Stimulated activated naive CD8-positive, alpha-beta T cell treated with anti-CD3 and anti-CD28 coated beads, Interleukin-15, Interleukin-2, amounts not matched to agents 100 U/mL and 50 U/mL, for 24 hours (primary cell): ENCODE measurements around the gene AFF1.
"Not testable (repeated sequence)": the region's sequence is repeated elsewhere in the genome, so short reads cannot be mapped to it uniquely, and the experiment has no call there.

Source experiments
- ATAC-seq: fragments of 150-1000 bp; cut with Tn5 transposase; one replicate; pipeline ENCODE4 v1.10.0; 2021
- DNase-seq: peaks from one replicate; pipeline ENCODE4 v3.0.0; 2021

Gene AFF1

DNA sequence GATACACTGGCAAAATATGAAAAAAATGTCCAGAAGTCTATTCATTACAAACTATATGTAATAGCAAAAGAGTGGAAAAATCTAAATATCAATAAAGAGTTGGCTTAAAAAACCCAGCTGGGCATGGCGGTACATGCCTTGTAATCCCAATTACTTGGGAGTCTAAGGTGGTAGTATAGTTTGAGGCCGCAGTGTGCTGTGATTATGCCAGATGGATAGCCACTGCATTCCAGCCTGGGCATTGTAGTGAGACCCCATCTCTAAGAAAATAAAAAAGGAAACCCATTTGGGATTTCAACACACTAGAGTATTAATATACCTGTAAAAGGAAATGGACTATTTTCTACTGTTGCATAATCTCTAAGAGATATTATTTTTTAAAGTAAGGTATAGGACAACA is 45.4 kb downstream of the AFF1 start:
- ATAC-seq, result no peak
- no peak for DNase-seq

DNA sequence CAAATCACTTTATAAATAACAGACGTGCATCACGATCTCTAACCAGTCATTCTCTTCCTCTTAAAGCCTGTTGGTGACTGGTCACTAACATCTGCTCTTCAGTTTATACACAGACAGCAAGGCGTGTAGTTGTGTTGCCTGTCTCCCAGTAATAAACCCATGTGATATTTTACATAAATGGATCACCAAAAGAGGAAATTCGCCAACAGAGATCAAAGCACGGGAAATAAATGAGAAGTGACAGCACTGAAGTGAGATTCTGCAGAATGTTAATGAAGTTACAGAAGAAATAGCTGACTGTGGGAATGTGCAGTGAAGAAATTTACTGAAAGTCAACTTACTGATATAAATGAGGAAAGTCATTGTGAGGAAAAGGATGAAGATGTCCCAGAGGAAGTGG is 47.0 kb downstream of the AFF1 start:
- DNase-seq (no peak), ATAC-seq (no peak)

DNA sequence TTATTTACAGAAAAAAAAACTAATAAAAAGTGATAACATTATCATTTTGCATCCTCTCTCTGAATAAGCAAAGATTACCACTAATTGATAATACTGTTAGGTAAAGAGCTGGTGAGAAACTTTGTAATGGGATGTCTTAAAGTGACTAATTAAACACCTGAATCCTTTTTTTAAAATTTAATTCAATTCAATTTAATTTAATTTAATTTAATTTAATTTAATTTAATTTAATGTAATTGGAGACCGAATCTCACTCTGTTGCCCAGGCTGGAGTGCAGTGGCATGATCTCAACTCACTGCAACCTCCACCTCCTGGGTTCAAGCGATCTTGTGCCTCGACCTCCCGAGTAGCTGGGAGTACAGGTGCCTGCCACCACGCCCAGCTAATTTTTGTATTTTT is 51.0 kb downstream of the AFF1 start:
- DNase-seq, ATAC-seq: not testable (repeated sequence)

DNA sequence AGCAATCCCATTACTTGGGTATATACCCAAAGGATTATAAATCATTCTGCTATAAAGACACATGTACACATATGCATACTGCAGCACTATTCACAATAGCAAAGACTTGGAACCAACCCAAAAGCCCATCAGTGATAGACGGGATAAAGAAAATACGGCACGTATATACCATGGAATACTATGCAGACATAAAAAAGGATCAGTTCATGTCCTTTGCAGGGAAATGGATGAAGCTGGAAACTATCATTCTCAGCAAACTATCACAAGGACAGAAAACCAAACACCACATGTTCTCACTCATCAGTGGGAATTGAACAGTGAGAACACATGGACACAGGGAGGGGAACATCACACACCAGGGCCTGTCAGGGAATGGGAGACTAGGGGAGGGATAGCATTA is 54.8 kb downstream of the AFF1 start:
- not testable (repeated sequence) for DNase-seq, ATAC-seq

DNA sequence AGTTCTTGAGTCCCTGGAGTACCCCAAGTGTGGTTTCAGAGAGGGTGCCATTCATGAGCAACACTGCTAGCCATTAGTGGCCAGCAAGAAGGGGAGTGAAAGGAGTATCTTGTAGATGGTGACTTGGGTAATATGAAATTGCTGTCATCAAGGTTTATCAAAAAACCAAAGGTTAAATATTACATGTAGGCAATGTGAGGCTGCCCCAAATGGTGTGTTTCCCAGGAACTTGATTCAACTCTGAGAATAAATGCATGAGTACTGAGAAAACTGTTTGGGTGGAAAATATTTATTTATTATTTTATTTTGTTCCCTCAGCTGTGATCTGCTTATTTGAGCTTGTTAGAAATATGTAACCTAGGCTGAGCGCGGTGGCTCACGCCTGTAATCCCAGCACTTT is 55.7 kb downstream of the AFF1 start:
- ATAC-seq (no peak), DNase-seq (no peak)

DNA sequence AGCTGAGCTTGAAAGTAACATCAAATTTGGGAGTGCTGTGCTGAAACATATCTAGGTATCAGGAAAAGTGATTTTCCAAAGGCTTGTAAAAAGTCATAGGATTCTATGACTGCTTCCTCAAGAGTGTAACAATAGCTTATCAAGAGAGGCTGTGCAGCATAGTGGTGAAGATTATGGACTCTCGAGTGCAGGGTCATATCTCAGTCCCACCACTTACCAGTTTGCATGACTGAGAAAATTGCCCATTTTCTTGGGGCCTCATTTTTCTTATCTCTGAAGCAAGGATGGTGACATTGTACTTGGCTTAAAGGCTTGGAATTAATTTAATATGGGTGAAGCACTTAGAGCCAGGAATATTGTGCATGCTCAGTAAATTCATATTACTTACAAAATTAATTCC is 57.2 kb downstream of the AFF1 start:
- DNase-seq (no peak), ATAC-seq (no peak)

DNA sequence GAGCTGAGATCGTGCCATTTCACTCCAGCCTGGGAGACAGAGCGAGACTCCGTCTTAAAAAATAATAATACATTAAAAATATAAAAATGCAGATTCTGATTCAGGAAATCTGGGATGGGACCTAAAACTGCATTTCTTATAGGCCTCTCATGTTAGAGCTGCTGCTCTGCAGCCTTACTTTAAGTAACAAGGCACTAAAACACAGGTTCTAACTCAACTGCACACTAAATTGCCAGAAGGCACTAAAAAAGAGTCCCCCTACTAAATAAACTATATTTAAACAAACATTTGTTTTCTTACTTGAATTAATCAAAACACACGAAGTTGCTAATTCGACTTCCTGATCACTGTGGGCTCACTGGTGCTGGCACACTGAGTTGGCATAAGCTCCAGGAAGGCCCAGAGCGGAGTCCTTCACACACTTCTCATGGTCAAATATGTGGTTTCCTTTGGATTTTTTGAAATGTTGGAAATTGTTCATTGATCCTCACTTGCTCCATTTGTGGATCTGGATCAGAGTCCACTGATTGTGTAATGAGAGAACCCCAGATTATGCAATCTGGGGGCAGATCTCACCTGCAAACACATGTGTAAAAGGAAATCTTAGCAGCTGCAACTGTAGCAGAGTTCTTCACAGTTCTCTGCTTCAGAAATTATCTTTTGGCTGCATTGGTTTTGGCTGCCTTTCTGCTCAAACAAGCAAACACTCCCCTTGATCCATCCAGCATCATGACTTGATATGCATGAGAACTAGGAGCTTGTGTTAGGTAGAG is 59.3 kb downstream of the AFF1 start:
- no peak for ATAC-seq
- no peak for DNase-seq

DNA sequence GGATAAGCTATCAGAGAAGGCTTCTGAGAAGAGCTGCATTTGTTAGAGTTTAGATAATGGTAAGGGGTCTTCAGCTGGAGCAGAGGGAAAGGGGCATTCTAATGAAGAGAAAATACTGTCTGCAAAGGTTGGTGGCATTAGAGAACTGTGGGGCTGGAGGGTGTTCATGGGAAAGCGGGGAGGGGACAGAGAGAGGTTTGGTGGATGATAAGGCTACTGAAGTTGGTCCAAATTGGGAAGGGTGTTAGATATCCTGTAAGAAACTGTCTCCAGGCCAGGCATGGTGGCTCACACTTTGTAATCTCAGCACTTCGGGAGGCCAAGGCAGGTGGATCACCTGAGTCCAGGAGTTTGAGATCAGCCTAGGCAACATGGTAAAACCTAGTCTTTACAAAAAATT is 59.9 kb downstream of the AFF1 start:
- no peak for ATAC-seq
- DNase-seq, result no peak

DNA sequence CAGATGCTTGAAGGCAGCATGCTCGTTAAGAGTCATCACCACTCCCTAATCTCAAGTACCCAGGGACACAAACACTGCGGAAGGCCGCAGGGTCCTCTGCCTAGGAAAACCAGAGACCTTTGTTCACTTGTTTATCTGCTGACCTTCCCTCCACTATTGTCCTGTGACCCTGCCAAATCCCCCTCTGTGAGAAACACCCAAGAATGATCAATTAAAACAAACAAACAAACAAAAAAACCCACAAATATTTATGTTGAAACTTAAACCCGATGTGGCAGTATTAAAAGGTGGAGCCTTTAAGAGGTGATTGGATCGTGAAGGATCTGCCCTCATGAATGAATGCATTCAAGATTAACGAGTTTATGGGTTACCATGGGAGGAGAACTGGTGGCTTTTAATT is 61.7 kb downstream of the AFF1 start:
- not testable (repeated sequence) for ATAC-seq

DNA sequence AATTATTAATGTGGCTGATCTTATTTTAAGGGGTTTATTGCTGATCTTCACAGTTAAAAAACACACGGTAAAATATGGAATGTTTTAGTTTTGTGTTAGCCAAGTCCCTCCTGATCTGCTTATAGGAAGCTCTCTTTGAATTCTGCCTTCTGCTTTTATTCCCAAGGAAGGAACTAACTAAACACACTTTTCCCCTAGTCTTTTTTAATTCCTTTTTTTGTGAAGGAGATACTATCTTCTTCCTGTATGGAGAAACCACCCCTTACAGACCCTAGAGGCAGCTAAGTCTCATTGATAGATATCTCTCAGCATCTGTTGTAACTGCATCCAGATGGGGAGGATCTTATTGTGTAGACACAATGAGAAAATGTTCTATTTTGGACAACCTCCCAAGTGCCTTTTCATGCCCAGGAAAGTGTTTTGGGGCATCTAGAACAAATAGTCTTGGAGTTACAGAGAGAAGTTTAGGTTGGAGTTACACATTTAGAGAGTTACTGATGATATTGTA is 64.4 kb downstream of the AFF1 start:
- ATAC-seq, result no peak
- DNase-seq, result no peak

More for the DNA sequence above, 61.7 kb downstream of the AFF1 start:
- not testable (repeated sequence) for DNase-seq

DNA sequence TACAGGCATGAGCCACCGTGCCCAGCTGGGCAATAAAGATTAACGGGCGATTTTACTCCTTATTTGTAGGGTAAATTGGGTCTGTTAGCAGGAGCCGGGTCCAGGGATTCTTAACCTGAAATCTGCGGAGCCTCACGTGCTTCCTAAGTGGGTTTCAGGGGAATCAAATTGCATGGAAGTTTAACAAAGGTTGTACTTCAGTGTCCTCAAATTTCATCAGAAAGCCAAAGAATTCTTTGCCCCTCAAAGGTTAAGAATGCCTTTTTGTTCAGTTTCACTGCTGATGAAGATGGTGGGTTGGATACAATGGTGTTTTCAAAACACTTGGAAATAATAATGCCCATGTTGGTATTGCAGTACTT is 67.9 kb downstream of the AFF1 start:
- DNase-seq (no peak), ATAC-seq (no peak)

DNA sequence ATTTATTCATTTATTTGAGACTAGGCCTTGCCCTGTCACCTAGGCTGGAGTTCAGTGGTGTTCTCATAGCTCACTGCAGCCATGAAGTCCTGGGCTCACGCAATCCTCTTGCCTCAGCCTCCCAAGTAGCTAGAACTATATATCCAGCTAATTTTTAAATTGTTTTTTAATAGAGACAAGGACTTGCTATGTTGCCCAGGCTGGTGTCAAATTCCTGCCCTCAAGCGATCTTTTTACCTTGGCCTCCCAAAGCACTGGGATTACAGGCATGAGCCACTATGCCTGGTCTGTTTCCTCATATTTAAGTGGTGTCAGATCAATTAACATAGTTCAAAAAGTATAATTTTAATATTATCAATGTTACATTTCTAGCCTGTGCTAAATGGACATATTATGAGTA is 68.5 kb downstream of the AFF1 start:
- no peak for ATAC-seq

DNA sequence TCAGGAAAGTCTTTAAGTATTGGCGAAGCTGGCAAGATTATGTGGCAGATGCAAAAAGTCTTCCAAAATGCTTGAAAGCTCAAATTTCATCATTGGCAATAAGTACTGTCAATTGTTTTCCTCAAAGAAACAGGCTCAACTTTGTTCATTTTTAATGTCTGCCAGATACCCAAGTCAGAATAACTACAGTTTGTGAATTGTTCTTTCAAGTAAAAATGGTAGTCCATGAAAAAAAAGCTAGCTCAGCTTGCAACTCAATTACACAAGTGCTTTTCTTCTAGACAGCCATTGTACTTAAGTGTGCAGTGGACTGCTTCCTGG is 70.5 kb downstream of the AFF1 start:
- ATAC-seq (no peak), DNase-seq (no peak)

More for the DNA sequence above, 68.5 kb downstream of the AFF1 start:
- DNase-seq, result no peak

DNA sequence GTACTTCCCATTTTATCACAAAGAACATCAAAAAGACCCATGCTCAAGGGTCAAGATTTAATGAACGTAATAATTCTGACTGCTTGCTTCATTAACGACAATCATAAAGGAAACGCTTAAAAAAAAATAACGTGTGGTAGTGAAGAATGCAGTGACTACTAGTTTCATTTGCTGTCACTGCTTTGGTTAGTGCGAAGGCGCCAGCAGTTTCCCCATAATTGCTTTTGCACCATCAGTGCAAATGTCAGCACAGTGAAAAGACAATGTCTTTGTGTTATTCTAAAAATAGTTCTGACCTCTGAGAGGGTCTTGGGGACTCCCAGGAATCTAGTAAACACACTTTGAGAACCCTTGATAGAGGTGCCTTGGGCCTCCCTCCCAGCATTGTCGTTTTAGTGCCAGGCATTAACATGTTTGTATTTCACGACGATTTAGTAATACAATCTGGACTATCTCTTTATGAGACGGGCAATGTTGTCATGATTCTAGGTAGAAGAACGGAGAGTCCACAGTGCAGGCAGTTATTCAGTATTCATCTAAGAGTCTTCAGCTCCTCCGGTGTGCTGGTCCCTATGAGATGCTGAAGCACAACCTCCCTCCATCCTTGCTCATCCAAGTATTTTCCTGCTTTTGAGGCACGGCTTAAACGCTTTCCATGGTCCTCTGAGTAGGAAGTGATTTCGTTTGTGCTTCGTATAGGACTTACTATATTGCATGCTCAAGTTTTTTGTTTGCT is 71.0 kb downstream of the AFF1 start:
- peak; percentile 33 for ATAC-seq
- DNase-seq, result peak; percentile 39

DNA sequence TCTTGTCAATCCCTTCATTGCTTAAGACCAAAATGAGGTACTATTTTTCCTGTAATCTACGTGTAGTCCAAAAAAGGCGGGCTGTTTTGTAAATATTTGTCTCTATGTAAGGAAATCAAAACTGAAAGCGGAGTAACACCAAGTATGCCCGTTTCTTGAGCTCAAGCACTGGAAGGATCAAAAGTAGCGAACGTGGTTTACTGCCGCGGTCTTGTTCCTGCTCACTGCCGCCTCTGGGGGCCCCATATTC is 71.5 kb downstream of the AFF1 start:
- no peak for ATAC-seq
- DNase-seq, result no peak

DNA sequence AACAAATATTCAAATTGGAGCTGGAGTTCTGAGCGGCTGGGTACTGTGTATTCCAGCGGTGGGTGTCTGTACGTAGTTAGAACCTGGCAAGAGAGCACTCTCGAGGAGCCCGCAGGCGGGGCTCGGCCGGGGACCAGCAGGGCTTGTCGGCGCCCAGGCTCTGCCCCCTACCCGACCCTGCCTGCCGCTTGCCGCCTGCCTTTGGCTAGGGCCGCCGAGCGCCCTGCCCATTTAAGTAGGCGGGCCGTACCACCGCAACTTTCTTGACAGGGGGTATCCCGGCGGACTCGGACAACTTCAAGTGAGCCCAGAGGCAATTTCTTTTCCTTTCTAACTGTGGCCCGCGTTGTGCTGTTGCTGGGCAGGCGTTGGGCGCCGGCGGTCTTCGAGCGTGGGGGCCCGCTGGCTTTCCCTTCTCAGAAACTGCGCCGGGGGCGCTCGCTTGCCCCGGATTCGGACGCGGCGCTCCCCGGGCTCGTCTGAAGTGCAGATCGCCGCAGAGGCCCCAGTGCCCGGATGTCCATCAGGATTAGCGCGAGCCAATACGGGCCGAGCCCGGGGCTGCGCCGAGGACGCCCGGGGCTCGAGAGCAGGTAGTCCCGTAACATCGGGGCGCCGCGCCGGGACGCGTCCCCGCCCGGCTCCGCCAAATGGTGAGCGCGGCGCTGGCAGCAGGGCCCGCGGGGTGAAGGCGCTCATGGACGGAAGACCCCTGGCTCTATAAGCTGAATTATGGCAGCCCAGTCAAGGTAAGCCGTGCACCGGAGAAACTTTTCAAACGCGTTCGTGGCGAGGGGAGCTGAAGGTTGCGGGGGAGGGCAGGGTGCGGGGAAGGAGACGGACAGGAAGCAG is 72.1 kb downstream of the AFF1 start:
- DNase-seq (peak; percentile 90), ATAC-seq (peak; percentile 89)

DNA sequence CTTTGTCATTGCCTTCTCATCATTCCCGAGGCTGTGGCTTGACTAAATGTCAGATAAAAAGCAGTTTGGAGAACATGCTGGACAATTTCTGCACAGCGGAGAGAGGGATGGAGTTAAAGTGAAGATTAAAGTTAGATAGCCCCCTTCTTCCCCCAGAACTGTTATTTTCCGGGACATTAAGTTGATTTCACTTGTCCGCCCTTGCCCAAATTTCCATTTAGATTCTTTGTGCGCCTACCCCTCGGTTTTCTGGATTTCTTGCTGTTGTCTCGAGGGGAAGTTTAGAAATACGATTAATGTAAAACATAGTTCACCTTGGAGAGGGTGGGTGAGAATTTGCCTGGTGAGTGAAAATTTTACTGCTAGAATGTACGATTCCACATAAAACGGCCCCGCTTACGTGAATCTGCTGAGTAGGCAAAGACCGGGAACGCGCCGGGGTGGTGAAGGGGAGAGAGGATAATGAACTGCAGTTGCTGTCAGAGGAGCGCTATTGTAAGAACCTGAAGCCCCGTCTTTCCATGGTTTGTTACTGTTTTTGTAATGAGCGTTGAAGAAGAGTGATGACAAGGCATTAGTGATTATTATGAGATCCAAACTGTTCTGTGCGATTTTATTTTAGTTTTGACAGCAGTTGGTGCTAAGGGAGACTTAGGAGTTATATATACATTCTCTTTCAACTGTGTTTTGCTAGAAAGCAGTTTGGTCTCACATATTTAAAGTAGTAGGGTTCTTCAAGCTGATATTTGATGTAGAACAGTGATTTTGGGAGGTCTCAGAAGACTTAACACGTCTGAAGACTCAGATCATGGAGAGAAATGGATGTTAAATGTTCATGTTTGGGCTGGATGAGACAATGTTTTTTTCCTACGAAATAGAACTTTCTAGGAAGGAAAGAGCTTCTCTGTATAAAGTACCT is 73.0 kb downstream of the AFF1 start:
- DNase-seq (peak; percentile 62), ATAC-seq (no peak)

DNA sequence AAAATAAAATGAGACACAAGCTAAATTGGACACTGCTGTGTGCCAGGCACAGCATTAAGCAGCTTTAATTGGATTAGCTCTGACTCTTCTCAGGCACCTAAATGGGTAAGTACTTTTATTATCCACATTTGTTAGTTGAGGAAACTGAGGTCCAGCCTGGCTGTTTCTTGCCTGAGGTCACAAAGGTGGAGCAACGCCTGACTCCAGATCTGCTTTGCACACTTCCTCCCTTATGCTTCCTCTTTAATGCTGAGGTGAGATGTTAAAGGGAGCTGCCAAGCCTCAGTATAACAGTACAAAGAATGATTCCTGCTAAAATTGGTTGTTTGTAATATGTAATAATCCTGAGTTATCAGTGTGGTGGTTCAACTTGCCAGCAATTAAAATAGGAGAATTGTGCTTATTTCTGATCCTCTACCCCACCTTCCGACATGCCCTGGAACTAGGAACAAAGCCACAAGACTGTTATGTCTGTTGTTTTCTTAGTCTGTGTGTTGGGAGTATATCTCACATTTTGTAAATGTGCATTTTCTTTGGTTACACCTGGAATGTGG is 74.4 kb downstream of the AFF1 start:
- DNase-seq (no peak), ATAC-seq (no peak)

DNA sequence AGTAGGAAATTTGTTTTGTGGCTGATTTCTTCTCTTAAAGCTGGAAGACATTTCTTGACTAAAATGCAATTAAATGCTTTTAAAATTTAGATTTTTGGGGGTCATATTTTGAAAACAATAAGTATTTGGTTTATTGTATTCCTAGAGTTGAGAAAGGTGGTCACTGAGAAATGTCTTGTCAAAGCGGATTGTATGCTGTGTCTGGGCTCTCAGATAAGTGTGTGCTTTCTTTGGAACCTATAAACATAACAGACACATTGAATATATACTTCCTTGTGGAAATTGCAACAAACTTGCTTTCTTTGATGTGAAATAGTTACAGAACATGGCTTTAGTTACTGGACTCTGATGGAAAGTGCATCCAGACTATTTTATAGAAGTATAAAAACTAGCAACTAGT is 75.4 kb downstream of the AFF1 start:
- no peak for DNase-seq
- ATAC-seq, result no peak

DNA sequence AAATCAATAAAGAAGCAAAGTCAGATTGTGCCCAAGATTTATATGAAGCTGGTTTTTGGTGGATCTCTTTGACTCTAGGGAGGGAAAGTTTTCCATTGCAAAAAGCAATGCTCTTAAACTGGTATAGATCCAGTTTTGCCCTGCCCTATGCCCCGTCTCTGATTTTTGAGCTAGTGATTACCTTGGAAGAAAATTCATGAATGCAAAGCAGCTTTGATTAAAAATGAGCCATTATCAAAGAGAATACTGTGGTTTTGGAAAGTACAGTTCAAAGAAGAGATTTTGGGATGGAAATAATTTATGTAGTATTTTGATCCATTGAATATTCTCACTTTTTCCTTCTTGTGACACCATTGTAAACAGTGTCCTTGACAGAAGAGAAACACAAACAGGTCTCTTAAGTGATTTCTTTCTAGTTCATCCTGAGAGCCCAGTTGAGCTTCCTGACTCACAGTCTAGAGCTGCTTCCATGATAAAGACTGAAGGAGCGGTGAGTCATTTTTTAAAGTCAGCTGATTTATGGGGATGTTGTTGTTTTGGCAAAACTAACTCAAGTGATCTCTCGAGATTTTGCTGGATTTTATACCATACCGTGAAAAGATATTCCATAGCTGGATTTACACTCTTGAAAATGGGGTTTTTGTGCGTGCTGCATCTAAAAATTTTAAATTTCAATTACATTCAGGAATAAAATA is 76.7 kb downstream of the AFF1 start:
- DNase-seq, result no peak

More for the DNA sequence above, 76.7 kb downstream of the AFF1 start:
- no peak for ATAC-seq
